ENCODE measurements around the gene ABCD3.
"Not testable (repeated sequence)": the region's sequence is repeated elsewhere in the genome, so short reads cannot be mapped to it uniquely, and the experiment has no call there.

DNA sequence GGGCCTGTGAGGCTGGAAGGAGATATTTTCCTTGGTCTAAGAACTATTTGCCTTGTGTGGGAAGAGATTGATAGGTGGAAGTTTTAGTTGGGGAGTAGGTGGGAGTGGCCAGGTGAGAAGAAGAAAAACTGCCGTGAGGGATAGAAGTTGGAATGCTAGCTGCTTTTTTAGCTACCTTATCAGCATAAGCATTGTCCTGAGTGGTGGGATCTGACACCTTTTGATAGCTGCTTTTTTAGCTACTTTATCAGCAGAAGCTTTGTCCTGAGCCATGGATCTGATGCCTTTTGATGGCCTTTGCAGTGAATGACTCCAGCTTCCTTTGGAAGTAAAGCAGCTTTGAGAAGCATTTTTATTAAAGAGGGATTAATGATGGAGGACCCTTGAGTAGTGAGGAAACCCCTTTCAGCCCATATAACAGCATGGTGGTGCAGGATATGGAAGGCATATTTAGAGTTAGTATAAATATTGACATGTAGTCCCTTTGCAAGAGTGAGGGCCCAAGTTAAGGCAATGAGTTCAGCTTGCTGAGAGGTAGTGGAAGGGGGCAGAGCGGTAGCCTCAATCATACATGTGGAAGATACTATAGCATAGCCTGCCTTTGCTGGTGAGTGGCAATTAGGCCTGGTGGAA lies 149.9 kb downstream of the ABCD3 start:
- not testable (repeated sequence) for TF ChIP-seq FOXA1 (IDR thresholded peaks at IDR 0.05); ZNF384 (IDR thresholded peaks at IDR 0.05); FOXM1 (IDR thresholded peaks at IDR 0.05; ENCODE audit: borderline replicate concordance); BHLHE40 (IDR thresholded peaks at IDR 0.05; ENCODE audit: borderline replicate concordance); CTBP1 (IDR thresholded peaks at IDR 0.05; ENCODE audit: borderline replicate concordance); NFRKB (IDR thresholded peaks at IDR 0.05); ARNT (IDR thresholded peaks at IDR 0.05); TARDBP (IDR thresholded peaks at IDR 0.05); HDGF (IDR thresholded peaks at IDR 0.05; ENCODE audit: borderline replicate concordance)

Measured in HEK293T (cell line).